IPS-18c (cell line): Measurements from ENCODE around the gene CFAP410.
A peak's percentile ranks its signal among the peaks of the same experiment; 100 is the strongest.
"Not testable (repeated sequence)": the region's sequence is repeated elsewhere in the genome, so short reads cannot be mapped to it uniquely, and the experiment has no call there.

ENCODE experiments used
- H3K4me3 ChIP-seq: 2 replicates; pipeline ENCODE4 v1.7.0; 2013; ENCODE audit warnings: low read depth, mild to moderate bottlenecking, low read length, moderate library complexity; ENCODE audit not compliant: insufficient read depth
- H3K9me3 ChIP-seq: one replicate; pipeline ENCODE4 v1.6.1; 2013; ENCODE audit warnings: mild to moderate bottlenecking, low read length, moderate library complexity; ENCODE audit not compliant: control insufficient read depth, insufficient read depth

The CFAP410 gene

DNA sequence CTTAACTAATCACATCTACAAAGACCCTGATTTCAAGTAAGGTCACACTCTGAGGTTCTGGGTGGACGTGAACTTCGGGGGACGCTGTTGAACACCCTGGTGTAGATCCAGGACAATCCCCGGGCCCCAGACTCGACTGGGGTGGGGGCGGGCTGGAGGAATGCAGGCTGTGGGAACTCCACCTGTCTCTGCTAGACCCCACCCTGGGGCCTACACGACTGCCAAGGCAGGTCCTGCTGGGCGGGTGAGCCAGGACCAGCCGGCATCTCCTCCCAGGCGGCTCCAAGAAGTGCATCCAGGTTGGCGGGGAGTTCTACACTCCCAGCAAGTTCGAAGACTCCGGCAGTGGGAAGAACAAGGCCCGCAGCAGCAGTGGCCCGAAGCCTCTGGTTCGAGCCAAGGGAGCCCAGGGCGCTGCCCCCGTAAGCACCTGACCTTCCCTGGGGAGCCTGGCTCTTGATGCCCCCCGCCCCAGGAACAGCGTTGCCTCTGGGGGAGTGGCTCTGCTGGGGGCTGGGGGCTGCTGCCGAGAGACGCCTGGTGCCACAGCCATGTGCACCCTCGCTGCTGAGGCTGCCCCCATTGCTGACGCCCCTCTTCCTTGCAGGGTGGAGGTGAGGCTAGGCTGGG lies 49.7 kb downstream of the CFAP410 start:
- Histone ChIP-seq H3K4me3 (no peak overlapping the region), H3K9me3 (no peaks in the 10 kb centered on the region)

DNA sequence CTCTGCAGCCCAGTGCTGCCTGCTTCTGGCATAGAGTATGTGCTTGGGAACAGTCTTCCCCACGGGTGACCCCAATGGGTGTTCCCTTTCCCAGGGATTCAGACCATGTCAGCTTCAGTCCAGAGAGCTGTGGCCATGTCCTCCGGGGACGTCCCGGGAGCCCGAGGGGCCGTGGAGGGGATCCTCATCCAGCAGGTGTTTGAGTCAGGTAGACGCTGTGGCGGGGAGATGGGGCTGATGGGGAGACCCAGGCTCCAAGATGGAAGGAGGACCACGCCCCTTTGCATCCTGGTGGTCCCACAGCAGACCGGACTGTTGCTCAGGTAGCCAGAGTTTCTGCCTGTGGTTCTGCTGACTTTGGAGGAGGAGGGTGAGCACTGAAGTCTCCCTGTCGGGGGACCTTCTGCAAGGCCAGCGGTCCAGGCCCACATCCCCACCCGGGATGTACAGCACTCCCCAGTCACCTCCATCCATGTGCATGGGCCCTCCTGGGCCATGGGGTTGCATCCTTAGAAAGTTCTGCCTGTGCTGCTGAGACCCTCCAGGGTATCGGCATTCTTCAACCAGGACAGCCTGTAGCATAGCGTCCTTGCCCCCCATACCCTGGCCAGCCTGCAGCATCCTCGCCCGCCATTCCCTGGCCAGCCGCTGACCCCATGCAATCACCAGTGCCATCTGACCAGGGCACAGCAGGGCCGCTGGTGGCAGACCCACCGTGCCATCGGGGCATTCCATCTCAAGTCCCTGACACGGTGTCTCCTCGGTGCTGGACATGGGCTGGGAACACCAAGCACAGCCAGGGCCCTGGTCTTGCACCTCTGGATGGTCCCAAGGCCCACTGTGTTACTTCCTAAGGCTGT lies 50.7 kb downstream of the CFAP410 start:
- H3K4me3 ChIP-seq: no peak overlapping the region
- no peaks in the 10 kb centered on the region for H3K9me3 ChIP-seq

DNA sequence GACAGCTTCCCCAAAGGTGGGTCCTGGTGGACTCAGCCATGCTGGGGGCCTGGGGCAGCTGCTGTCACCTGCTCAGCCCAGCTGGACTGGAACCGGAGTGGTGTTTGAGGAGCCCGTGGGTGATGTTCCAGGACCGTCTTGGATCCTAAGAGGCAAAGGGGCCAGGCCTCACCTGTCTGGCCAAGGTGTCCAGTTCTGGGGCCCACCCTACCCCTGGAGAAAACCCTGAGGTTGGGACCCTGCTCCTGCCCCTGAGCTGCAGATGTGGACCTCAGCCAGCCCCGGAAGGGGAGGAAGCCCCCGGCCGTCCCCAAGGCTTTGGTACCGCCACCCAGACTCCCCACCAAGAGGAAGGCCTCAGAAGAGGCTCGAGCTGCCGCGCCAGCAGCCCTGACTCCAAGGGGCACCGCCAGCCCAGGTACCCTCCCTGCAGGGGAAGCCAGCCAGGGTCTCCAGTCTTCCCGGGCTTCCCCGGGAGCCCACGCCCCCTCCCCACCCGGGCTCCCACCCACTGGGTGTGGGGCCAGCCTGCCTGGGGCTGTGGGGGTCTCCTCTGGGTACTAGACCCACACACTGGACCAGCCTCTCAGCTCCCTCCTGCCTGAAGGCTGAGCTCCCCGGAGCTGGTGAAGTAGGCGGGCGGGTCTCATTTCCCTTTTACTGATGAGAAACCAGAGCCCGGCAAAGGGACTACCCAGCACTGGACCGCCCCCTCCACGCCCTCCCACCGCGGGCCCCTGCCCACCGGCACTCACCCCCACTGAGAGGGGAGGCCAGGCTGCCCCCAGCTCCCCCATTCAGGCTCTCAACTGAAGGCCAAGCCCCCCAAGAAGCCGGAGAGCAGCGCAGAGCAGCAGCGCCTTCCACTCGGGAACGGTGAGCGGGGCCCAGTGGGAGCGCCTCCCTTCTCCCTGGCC lies 52.2 kb downstream of the CFAP410 start:
- Histone ChIP-seq H3K9me3 (no peaks in the 10 kb centered on the region), H3K4me3 (no peak overlapping the region)

DNA sequence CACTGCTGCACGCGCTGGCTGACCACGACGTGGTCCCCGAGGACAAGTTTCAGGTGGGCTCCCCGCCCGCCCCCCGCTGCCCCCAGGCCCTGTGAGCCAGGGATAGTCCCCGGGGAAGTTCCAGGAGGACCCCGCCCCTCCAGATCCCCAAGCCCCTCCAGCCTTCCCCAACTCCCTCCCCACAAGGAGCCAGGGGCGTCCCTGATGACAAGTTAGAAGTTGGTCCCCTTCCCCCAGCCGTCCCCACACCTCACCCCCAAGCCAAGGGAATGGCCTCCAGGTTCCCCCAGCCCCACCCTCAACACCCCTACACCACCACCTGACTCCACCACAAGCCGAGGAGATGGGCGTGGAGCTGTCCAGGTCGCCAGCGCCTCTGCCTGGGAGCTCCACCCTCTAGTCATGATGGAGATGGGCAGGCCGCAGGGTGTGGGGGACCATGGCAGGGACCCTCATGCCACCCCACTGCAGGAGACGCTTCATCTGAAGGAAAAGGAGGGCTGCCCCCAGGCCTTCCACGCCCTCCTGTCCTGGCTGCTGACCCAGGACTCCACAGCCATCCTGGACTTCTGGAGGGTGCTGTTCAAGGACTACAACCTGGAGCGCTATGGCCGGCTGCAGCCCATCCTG lies 53.0 kb downstream of the CFAP410 start:
- Histone ChIP-seq H3K9me3 (no peaks in the 10 kb centered on the region), H3K4me3 (no peak overlapping the region)

DNA sequence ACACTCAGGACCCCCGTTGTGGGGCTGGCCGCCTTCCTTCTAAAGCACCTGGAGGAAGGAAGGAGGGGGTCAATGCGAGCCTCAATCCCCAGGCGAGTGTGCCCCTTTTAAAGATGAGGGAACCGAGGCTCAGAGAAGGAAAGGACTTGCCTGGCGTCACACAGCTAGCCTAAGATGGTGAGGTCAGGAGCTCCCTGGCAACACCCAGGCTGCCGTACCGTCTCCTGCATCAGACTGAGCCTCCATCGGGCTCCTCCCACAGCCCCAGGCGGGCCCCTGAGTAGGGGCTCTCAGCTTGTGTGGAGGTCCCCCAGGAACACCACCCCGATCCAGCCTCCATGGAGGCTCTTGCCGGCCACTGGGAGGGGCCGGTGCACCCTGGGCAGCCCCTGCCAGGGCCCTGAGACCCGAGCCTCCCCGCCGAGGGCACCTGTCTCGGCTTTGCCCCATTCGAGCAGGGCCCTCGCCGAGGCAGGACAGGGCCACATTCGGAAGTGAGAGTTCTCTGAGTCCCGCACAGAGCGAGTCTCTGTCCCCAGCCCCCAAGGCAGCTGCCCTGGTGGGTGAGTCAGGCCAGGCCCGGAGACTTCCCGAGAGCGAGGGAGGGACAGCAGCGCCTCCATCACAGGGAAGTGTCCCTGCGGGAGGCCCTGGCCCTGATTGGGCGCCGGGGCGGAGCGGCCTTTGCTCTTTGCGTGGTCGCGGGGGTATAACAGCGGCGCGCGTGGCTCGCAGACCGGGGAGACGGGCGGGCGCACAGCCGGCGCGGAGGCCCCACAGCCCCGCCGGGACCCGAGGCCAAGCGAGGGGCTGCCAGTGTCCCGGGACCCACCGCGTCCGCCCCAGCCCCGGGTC lies 53.8 kb downstream of the CFAP410 start, which contains the start of gene AIRE:
Gene AIRE (plus strand): TSS at position 739 of the 855 bp plus-strand sequence. CDS start 131 bp downstream, outside the sequence.
- Histone ChIP-seq H3K4me3 (no peak within 1 kb of the TSS), H3K9me3 (no peaks in the 10 kb centered on the region)

DNA sequence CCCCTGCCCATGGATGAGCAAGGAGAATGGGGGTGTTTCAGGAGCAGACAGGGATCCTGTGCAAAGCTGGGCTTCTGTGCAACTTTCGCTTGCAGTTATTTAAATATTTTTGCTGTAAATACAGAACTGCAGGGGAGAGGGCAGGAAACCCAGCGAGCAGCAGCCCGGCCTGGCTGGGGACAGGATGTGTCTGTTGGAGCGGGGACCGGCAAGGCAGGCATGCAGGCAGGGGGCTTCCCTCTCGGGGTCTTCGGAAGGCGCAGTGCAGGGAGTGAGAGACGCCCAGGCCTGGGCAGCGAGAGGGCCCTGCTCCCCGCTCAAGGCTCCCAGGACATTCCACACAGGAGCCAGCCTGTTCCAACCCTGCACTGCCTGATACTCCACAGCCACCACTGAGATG lies 55.2 kb downstream of the CFAP410 start:
- Histone ChIP-seq H3K9me3 (no peaks in the 10 kb centered on the region), H3K4me3 (no peak overlapping the region)

DNA sequence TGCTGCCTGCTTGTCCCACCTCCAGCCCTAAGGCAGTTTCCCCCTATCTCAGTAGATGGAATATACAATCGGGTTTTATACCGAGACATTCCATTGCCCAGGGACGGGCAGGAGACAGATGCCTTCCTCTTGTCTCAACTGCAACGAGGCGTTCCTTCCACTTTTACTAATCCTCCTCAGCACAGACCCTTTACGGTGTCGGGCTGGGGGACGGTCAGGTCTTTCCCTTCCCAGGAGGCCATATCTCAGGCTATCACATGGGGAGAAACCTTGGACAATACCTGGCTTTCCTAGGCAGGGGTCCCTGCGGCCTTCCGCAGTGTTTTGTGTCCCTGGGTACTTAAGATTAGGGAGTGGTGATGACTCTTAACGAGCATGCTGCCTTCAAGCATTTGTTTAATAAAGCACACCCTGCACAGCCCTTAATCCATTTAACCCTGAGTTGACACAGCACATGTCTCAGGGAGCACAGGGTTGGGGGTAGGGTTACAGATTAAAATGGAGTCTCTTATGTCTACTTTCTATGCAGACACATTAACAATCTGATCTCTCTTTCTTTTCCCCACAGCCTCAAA lies 55.9 kb downstream of the CFAP410 start:
- not testable (repeated sequence) for H3K4me3 ChIP-seq

DNA sequence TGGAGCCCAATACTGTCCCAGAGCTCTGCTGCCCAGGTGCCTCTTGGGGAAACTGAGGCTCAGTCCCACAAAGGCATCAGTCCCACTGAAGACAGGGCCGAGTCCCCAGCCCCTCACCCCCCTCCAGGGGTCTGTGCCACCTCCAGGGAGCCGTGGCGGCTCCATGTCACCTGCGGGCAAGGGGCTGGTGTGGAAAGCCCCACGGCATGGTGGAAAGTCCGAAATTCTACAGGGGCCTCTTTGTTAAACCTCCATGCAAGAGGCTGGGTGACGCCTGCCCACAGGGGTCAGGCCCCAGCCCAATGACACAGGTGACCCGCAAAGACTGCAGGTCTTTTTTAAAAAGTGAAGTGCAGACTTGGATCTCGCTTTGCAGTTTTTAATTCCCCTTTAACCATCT lies 56.8 kb downstream of the CFAP410 start:
- H3K4me3 ChIP-seq: peak overlapping the region; percentile 9; the same call in 1 of the 2 replicates
- H3K9me3 ChIP-seq: no peaks in the 10 kb centered on the region

More for the DNA sequence above, 55.9 kb downstream of the CFAP410 start:
- not testable (repeated sequence) for H3K9me3 ChIP-seq

DNA sequence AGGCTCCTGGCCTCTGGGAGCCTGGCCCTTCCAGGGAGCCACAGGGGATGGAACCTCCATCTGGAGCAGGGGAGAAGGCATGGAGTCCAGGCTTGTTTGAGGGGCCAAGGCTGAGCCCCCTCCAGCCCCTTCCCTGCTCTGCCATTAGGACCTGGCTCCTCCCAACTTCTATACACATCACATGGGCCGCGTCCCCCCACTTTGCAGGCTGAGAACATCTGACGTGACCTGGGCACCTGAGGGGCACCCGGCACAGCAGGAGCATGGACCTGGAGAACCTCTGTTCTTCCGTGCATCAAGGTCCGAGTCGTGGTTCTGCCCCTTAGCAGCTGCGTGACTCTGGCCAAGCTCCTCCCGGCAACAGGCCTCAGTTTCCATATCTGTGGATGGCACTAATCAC lies 57.4 kb downstream of the CFAP410 start:
- Histone ChIP-seq H3K9me3 (no peaks in the 10 kb centered on the region), H3K4me3 (no peak overlapping the region)

DNA sequence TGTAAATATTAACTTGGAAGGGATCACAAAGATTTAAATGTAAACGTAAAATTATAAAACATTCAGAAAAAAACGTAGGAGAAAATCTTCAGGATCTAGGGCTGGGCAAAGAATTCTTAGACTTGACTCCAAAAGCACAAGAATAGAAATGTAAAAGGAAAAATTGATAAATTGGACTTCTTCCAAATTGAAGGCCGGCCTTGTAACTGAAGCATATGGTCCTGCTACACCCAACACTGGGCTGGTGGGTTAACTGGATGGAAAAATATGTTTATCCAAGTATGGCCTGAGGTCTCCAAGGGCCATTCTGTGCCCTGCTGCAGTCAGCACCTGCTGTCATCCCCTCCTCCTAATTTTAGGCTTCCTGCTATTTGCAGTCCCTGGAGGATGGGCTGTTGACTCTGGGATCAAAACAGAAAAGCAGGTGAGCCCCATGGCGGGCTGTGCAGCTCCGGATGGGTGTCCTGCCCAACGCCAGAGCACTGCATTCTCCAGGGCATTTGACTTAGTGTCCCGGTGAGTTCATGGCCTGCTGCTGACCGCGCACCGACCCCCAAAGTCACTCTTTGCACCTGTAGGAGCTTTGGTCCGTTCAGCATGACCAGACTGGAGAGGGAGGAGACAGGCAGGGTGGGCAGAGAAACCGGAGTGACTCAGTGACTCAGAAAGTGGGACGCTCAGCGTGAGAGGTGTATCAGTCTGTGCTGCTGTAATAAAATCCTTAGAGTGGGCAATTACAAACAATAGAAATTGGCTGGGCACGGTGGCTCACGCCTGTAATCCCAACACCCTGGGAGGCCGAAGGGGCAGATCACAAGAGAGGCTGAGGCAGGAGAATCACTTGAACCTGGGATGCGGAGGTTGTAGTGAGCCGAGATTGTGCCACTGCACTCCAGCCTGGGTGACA lies 59.6 kb downstream of the CFAP410 start:
- no peaks in the 10 kb centered on the region for H3K9me3 ChIP-seq
- no peak overlapping the region for H3K4me3 ChIP-seq
